GM21390 (cell line): ENCODE results near the gene FANCC.

Source experiments
- ATAC-seq: cut with Tn5 transposase; IDR thresholded peaks from one replicate; pipeline ENCODE4 v1.9.1; 2021; ENCODE audit not compliant: unreplicated experiment

Gene FANCC

DNA sequence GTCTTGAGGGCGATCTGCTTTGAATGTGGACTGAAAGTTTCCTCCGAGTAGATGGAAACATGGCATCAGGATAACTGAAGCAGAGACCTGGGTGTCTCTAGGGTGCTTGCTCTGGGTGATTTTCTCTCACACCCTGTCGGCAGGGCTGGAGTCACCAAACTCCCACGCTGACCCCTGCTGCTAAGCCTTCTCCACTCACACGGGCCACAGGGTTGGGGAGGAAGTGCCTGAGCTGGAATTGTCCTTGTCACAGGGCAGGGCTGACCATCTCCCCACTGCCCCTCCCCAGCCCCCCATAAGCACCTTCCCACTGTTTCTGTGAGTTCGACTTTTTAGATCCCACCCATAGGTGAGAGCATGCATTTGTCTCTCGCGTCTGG lies 212.9 kb downstream of the FANCC start:
- no peak for ATAC-seq

DNA sequence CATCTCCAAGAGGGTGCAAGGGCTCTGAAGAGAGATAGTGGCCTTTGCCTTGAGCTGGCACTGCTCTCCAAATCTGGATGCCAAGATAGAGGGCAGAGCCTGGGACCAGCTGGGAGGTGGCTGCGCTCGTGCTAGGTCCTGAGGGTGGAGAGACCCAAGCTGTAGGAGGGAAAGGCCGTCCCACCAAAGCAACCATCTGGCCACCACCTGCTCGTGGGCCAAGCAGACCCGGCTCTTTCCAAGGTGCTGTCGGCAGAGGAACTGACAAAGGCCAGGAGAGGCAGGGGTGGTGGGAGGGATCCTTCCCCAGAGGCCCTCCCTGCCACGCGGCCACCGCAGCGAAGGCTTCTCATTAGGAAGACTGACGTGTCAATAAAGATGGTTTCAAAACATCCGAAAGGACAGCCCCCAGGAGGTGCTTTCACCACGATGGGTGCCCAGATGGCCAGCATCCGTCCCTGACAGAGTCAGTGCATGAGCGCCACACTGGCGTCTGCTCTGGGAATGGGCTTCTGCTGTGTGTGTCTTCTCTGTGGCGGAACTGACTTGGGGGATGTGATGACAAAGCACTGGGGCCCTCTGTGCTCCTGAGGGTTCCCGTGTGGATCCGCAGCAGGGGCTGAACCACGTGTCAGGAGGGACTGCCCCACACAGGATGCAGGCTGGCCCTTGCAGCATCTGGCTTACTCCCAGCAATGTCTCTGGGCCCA lies 213.5 kb downstream of the FANCC start:
- ATAC-seq: no peak

DNA sequence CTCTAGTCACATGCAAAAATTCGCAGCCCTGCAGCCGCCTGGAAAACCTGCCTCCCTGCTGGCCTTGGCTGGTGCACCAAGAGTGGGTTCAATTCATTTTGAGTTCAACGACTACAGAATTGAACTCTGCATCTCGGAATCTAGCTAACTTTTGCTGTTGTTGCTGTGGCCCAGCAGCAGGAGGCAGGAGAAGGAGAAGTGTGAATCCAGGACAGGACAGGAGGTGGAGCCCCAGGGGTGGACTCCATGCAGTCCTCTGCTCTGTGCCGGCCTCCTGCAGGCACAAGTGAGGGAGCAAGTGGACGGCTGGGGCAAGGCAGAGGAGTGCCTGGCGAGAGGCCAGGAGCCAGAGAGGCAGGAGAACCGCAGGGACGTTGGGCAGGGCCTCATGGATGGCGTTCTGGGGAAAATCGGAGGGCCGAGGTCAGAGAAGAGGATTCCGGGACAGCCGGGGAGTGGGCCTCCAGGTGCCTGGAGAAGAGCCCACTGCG lies 214.2 kb downstream of the FANCC start:
- no peak for ATAC-seq

DNA sequence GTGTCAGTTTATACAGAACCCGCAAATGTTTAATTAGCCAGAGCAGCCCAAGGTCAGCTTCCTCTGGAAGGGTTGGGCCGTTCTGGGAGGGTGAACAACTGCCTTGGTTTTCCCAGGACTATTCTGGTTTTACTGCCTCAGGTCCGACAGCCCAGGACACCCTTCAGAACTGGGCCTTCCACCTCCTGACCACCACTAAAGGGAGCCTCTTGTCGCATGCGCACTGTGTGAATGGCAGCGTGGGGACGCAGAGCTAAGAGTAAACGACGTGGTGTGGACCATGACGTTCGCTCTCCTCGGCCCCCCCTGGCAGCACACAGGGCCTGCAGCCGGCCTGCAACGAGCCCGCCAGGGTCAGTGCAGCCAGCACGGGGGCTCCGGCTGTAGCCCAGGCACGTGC lies 214.9 kb downstream of the FANCC start:
- no peak for ATAC-seq

DNA sequence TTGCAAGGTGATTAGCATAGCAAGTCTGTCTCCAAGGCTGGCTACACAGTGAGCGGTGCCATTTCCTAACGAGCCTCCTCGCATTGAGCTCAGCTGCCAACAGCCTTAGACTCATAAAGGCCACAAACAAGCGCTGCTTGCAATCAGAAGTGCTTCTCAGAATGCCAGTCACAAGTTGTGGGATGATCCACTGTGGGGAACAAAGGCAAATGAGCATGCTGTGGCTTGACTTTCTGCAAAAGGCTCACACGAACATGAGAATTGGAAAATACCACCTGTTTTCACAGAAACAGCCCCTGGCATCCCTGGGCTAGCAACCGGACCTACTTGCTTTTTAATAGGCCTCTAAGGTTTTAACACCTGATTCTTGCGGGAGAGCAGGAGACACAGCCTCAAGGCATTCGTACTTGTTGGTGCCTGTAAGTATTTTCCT lies 215.5 kb downstream of the FANCC start:
- no peak for ATAC-seq

DNA sequence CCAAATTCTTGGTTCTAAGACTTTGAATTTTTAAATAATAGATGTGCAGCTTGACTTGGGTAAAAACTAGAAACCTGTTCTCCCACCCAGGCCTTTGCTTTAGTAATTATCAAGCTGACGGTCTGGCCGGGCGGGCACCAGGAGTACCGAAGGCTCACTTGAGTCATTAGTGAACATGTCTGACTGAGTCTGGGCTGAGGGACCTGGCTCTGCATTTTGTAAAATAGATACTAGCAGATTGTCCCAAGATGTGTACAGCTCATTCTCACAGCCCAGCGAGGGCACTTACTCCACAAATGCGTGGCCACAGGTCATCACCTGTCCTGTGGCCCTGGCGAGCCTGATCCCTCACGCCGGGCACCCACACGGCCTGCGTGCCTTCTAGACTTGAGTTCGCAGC lies 216.2 kb downstream of the FANCC start:
- no peak for ATAC-seq

DNA sequence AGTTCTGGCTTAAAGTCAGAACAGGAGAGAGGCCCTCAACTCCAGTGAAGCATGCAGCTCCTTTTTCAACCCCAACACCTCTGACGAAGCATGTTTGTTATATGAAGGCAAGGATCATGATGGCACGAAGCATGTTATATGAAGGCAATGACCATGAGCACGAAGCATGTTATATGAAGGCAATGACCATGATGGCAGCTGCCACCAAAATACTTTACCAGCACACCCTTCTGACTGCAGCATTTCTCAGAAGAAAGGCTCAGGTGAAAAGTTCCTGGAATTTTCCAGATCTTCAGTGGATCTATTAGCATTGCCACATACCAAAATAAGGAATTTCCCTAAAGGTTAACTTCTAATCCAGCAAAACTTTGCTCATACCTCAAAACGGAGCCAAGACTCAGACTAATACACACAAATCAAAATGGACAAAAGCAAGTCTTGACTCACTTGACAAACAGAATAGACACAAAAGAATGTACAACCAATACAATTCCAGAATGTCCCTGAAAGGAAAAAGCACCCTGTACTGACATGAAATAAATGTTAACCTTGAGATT lies 217.4 kb downstream of the FANCC start:
- no peak for ATAC-seq

DNA sequence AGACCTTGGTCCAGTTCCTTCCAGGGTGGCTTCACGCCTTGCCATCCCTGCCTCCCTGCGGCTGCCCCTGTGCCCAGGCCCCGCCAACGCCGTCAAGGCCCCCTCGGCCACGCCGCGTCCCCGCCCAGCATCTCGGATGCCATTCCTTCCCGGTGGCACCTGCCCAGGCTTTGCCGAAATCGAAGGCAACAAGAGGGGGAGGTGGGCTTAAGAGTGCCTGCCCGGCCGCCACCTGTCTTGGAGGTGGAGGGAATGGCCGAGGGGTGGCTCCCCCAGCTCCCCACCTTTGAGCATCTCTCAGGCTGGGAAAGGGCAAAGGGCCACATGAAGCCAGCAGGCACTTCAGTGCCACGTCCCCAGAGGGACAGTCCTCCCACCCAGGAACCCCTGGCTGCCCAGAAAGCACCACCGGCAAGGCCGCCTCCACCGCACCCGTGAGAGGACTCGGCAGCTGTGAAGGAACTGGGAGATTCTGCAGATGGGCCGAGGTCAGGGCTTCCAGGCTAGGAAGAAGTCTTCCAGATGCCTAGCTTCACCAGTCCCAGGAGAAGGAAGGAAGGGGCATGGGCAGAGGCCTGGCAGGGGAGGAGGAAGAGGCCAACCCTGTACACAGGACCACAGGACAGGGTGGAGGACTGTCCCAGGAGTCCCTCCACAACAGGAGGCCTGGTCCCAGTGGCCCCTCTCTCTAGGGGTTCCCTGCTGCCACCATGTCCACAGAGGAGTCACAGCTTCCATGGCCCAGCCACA lies 218.0 kb downstream of the FANCC start:
- no peak for ATAC-seq

DNA sequence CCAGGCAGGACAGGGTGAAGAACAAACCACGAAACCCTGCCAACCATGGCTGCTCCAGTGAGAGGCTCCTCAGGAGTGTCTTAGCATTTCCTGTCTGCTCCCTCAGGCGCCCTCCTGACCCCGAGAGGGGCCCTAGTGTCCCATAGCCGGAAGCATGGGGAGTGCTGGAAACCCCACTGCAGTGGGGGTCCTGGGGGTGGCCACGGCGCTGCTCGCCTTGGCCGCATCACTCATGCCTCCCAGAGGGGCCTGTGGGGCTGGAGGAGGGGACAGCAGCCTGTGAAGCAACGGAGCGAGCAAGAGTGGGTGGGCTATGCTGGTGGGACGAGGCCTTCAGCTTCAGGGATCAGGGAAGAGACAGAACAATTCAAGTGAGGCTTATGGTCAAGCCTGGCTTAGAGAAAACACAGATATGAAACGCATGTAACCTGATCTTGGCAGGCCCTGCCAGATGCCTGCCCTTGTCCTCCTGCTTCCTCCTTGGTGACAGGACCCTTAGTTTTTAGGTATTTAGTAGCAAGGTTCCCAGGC lies 219.1 kb downstream of the FANCC start:
- no peak for ATAC-seq

DNA sequence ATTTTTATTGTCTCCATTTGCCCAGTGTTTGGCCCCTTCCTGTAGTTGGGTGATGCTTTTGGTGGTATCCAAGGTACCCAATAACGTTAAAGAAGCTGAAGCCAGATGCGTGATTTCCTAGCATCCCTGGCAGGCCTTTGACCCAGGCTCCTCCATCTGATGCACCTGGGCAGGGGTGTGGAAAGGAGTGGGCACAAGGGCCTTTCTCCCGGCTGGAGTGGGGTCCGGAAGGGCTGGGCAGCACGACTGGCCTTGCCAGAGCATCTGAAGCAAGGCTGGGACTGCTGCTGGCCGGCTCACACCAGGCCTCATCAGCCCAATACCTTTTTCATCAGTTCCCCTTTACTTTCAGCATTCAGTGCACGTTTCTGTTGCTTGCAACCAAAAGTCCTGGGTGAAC lies 220.2 kb downstream of the FANCC start:
- ATAC-seq: no peak

DNA sequence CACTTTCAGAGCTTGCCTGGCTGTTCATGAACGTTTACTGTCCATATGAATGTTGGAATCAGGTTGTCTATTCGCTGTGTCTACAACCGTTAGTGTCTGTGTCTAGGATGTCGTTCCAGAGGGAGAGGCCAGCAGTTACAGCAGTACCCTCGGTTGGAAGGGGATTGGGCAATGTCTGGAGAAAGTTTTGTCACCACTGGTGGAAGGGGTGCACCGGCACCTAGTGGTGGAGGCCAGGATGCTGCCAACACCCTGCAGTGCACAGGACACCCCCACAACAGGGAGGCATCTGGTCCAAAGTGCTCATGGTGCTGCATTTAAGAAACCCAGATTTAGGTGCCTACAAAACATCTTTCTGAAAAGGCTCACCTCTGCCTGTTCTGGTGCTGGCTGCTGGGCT lies 220.7 kb downstream of the FANCC start:
- ATAC-seq: no peak

DNA sequence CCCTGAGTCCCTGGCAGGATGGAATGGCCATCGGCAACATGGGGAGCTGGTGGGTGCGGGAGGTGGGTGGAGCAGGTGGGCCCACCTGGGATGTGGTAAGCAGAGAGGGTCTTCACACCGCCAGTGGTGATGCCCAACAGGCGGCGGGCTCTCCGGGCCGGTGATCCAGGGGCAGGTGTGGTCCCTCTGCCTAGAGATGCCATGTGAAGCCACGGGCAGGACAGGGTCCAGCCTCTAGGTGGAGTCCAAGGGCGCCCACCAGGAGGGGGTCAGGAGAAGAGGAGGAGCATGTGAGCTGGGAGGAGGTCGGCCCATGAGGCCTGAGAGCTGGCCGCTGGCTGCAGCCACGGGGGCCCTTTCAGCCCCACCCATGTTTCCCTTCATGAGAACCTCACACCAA lies 221.1 kb downstream of the FANCC start:
- no peak for ATAC-seq

DNA sequence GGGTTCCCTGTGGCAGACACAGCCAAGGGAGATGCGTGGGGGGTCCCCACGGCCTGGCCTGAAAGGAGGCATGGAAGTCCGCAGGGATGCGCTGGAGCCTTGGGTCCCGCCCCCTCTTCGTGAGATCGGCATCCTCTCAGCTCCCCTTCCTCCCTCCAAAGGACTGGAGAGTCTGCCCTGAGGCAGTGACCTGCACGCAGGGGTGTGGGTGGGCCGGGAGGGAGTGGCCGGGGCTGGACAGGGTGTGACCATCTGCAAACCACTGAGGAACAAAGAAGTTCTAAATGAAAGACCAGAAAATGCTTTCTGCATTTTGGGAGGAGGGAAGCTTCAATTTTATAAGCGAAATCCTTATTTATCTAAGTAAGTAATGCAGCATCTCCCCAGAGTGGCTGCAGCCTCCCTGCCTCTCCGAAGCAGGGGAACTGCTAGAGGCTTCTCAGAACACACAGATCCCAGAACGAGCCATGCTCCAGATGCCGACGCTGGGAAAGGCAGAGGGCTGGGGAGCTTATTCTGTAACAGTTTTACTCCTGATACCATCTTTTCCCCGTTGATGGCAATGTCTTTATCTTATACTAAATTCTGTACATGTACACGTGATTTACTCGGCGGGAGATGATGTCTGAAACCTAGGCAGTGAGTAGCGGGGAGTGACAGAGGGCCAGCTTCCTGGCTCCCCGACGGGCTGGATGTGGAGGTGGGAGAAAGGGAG lies 221.7 kb downstream of the FANCC start:
- ATAC-seq: no peak

DNA sequence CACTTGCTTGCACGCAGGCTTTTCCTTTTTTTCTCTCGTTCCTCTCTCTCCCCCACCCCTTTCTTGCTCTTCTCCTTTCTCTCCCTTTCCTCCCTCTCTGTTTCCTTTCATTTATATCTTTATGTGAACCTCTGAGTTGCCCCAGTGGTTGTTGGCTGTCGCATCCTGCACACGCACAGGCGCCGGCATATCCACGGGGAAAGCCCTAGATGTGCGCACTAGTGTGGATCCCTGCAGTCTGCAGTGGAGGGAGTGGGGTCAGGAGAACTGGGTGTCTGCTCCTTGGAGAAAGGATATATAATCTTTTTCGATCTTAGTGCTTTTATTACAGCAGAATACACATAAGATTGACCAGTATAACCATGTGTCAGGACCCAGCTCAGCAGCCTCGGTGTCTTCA lies 223.5 kb downstream of the FANCC start:
- ATAC-seq: no peak

DNA sequence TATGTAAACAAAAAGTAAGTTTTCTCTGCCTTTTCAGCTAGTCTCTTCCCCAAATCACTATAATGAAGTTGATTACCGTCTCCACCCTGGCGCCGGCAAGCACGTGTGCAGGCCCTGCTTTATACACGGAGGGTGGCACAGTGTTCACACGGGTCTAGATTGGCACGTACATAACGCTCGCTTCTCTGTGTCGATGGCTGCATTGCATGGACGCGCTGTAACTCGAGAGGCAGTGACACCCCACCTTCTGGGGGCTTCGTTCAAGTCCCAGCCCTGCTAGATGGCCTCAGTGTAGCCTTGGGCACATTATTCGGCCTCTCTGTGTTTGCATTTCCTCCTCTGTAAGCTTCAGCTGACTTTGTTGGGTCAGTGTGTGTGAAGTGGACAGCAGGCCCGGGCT lies 223.9 kb downstream of the FANCC start:
- ATAC-seq: no peak

DNA sequence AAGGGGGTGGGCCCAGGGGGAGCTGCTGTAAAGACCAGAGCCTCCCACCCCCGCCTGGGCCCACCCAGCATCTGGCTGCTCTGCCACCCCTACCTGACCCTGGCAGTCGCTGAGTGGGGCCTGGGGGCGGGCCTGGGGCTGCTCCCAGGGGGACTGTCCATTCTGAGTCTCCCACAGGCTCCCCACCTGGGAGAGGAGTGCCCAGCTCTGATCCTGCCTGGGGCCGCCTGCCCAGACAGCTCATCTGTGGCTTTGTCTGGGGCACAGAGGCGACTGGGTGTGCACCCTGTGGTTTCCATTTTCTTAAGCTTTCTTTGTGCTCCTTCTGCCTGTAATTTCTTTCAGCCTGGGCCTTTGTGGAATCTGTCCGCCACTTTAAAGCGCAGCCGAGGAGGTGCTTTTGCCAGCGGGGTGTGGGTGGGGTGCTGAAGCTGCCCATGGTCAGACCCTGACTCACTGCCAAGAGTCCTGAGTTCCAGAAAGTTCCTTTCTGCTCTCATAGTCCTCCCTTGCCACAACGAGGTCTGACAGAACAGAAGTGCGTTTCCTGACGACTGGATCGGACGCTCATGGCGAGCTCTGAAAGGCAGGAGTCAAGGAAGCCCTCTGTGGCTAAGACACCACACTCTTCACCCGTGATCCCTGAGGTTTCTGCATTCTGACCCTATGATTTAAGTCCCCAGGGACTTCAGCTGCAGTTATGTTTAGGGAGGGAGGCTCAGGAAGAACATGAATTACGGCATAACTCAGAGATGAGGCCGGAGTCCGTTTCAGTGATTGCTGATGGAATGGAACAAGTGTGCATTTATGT lies 225.0 kb downstream of the FANCC start:
- ATAC-seq: no peak

DNA sequence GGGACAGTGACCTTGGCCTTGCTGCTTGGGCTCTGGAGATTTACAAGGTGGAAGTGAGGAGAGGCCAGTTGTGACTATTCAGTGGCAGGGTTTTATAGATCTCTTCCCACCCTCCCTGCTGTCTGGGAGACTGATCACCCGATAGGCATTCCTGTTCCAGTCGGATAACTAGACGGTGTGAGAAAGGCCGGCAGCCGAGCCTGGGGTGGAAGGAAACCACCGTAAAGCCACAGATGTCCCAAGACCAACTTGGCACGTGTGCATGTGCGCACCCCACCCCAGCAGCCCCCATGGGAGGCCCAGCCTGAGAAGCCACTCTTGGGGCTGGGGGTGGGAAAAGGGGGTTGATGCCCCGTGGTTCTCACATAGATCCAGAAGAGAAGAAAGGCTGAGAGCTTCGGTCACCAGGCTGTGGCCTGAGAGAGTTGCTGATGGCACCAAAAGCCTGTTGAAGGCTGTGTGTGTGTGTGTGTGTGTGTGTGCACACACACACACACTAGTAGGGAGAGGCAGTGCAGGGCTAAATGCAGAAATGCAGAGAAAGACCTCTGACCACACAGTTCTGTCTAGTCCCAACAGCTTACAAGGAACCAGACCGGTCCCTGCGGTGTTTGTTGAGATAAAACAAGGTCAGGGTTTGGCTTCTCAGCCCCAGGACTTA lies 225.8 kb downstream of the FANCC start:
- ATAC-seq: no peak

DNA sequence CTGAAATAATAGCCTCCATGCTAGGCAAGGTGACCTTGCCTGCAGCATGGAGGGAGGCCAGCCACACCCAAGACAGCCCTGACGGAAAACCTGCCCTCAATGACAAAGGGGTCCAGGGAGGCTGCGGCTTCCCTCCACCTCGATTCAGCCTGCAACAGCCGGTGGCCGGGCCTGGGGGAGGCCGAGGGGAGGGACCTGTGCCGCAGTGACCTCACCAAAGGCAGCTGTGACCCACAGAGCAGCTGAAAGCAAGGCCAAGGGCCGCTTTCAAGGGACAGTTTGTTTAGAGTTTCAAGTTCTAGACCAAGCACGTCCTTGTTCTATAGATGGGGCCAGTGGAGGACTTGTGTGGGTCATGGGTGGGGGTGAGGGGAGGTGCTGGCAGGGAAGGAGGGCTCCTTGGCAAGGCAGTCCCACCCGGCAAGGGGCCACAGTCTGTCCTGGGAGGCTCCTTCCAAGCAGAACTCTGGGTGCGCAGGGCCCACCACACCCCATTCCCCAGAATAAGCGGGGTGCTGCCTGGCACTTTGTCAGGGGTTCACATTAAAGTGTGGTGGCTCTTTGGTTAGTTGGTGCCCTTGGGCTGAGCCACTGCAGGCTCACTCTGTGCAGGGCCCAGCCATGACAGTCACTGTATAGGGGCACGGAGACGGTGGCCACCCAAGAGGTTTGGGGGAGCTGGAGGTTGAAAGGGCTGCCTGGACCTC lies 226.5 kb downstream of the FANCC start:
- ATAC-seq: no peak

DNA sequence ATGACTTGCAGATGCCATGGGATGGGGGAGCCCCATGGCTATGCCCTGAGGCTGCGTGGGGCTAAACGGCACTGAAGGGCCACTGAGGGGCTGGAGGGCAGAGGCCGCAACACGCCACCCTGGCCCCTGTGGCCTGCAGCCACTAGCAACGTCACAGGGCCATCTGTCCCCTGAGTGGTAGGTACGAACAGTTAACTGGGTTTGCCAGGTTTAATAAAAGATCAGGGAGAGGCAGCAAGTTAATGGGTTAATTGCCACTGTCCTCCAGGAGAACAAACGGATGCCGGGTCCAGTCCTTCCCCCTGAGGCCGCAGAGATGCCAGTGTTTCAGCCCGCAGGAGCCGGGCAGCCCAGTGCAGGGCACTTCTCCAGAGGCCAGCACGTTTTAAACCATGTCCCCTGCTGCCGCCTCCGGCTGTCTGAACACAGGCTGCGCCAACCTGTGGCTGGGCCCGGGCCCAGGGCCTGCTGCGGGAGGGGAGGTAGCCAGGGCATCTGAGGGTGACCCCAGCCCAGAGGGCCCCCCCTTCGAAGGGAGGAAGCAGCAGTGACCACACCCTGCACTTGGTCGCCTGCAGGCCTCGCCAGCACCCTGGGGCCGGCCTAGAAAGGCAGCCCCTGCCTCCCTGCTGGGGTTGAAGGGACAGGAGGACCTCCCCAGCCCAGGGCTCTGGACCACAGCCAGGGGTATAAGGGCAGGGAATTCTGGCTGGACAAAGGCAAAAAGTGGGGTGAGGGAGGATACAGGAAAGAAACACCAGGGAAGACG lies 227.3 kb downstream of the FANCC start:
- no peak for ATAC-seq
